IPS-NIHi7 (cell line): ENCODE measurements around the gene CSF2.

ENCODE experiments used
- DNase-seq: peaks from one replicate; pipeline ENCODE4 v3.0.0; 2012; ENCODE audit warnings: mixed read lengths; ENCODE audit errors: extremely low spot score

The CSF2 gene

DNA sequence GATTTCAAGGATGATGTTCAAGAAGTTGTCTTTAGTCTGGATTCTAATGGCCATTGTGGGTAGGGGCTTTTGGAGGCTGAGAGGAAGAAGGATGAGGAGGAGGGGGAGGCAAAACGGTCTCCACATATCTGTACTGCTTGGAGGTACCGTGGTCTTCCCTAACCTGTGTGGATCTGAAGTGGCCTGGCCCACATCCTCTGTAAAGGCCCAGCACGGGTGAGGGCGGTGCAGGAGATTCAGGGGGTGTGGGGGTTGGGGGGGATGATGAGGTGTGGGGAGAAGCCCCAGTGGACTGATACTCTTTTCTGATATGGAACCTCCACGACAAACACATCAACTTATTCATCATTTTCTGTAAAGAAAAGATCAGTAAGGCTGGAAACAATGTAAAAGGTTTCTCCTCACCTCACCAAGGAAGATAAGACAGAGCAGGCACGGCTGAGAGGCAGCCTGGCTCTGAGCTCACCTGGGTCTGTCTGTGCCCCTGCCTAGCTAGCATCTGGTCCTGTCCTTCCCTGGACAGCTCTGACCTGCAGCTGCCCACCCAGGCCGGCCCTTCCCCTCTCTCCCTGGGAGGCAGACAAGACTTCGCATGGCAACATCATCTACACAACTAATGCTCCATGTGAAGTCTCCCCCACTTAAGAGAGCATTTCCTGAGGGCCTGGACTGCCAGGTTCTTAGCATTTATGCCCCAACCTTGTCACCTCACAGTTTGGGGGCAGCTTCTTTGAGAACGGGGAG is 18.7 kb upstream of the CSF2 start:
- DNase-seq, result no peak

DNA sequence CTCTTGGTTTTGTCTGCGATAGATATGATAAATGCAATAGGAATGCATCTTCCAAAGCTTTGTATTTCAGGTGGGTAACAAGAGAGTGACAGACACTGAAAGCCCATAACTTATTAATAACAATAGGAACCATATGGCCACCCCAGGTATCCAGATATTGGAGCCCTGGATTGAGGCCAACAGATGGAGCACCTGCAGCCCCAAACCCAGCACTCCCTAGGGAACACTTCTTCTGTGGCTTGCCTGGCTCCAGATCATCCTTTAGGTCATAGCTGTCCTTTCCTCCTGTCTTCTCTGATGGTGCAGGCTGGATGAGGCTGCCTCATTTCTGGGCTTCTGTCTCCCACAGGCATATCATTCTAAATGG is 18.2 kb upstream of the CSF2 start:
- no peak for DNase-seq

DNA sequence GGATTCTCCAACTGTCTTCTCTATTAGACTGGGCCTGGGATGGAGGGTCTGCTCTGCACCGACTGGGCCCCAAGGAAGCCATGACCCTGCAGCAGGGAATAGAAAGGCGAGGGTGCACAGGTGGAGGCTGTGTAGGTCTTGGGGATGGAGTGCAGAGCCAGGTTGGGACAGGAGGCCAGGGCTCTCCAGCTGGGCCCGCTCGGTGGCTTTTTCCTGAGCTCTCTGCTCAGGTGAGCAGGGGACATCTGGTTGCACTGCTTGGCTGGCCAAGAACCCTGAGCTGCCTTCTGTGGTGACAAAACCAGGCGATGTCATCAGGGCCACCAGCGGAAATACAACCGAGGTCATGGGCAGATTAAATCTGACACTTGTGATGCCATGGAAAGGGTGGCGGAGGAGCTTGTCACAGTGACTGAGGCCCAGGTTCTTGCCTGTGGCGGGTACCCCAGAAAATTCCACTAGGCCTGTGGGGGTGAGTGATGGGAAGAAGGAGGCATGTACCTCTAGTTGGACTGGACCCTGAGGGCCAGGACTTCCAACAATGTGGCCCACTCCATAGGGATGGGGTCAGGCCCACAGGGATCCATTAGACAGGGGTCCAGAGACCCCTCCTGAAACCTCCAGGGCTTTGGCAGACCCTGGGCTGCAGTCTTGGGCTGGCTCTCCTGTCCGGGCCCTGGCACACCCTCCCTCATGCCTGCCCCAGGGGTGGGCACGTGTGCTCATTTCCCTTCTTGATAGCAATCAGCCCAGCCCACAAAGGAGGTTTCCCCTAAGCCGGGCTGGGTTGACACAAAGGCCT is 17.6 kb upstream of the CSF2 start:
- no peak for DNase-seq

DNA sequence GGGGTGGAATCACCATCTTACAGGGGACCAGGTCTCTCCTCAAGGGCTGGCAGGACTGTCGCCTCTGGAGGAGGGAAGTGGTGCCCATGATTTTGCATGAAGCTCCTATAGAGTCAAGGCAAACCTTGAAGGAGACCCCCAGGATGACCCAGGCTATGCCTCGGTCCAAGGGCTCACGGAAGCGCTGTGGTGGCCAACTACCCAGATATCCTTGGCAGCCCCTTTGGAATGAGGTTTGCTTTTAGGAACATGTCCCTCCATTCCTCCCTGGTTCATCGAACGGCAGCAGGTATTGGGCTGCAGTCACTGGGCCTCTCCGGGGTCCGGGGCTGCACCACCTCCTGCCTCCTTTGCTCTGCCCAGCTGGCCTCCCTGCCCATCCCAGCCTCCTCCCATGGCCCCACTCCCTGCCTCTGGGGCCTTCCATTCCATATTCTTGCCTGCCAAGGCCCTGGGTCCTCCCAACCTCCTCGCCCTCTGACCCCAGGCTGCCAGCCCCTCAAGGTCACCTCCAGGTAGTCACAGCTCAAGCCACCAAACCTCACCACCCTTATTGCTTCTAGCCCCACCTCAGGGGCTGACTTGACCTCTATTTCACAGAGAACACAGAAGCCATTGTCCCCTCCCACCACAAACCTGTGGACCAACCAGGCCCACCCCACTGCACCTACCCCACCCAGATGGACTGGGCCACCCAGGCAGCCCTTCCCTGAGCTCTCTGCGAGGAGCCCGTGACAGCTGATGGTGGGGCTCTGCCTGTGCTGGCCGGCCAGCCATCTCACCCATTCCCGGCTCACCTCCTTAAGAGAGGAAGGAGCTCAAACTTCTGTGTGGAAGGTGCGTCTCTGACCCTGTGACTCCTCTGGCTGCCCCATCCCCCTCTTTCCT is 16.7 kb upstream of the CSF2 start:
- no peak for DNase-seq

DNA sequence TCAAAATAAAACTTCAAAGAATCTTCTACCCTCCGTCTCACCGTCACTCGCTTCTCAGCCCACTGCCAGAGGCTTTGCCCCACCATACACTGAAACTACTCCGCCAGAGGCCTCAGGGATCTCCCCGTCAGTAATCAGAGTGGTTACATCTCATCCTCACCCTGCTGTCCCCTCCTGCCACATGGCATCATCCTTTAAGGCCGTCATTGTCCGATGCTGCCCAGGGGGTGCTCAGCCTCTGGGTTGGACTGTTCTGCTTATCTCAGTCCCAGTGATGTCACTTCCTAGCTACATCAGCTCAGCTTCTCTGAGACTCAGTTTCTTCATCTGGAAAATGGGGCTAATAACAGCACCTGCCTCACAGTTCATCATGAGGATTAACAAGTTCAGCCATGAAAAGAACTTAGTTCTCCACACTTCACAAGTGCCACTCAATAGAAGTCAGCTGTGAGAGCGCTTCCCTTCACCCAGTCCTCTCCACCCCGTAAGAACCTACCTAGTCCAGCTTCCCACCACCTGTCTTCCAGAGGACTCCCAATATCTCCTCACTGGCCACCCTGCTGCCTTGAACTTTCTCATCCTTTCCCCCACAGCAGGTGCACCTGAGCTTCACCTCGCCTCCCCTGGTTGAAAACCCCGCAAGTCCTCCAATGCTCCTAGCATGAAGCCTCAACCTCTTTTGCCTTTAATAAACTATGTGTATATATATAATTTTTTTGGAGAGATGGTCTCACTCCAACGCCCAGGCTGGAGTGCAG is 15.9 kb upstream of the CSF2 start:
- no peak for DNase-seq

DNA sequence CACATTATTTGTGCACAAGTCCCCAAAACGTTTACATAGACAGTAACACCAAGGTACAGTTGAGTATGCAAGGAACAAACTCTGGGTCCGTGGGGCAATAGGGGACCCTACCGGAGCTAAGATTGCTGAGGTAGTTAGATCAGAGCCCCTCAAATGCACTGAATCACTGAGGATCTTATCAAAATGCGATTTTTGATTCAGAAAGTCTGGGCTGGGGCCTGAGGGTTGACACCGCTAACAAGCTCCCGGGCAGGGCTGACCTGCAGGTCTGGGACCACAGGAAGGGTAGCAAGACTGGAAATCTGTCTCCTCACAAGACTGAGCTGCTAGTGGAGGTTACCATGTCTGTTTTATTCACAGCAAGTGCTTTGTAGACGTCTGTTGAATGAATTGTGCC is 14.9 kb upstream of the CSF2 start:
- DNase-seq, result no peak

DNA sequence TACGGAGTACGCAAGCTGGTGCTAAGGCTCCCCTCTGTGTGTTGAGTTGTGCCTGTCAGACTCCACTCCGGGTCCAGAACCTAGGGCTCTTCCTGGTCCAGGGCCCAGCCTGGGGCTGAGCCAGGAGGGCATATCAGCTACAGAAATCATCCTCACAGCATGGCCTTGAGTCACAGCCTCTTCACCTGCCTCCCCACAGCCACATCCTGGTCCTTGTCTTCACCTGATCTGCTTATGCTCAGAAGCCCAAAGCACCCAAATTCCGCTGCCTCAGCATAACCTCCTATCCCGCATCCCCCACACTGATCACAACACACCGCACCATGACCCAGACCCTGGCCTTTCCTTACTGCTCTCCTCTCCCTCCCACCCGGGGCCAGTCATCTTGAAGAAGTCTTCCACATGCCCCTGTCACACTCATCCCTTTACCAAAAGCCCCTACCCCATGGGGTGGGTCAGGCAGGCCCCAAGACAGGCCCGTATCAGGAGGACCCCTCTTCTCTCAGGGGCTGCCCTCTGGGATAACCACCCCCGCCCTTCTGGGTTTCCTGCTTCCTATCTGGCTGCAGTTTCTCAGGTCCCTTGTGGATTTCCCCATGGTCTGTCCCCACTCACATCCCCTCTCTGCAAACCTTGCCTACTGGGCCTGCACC is 14.4 kb upstream of the CSF2 start:
- DNase-seq, result no peak

DNA sequence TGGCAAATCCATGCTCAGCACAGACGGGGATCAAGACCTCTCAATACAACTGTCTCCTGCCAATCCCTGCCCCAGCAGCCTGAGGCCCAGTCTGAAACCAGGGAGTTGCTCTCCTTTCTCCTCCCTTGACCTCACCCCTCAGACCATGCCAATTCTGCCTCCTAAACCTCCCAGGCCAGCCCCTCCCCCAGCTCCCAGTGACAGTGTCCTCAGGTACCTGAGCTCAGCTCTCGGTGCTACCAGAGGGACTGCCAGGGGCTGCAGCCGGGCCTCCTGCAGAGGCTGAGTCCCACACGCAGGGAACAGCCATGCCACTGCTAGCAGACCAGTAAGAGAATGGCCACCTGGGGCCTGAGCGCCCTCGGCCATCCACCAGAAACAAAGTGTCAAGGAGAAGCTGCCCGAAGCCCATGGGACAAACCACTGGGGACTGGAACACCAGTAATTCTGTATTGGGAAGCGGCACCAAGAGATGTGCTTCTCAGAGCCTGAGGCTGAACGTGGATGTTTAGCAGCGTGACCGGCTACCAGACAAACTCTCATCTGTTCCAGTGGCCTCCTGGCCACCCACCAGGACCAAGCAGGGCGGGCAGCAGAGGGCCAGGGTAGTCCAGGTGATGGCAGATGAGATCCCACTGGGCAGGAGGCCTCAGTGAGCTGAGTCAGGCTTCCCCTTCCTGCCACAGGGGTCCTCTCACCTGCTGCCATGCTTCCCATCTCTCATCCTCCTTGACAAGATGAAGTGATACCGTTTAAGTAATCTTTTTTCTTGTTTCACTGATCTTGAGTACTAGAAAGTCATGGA is 13.7 kb upstream of the CSF2 start:
- no peak for DNase-seq

DNA sequence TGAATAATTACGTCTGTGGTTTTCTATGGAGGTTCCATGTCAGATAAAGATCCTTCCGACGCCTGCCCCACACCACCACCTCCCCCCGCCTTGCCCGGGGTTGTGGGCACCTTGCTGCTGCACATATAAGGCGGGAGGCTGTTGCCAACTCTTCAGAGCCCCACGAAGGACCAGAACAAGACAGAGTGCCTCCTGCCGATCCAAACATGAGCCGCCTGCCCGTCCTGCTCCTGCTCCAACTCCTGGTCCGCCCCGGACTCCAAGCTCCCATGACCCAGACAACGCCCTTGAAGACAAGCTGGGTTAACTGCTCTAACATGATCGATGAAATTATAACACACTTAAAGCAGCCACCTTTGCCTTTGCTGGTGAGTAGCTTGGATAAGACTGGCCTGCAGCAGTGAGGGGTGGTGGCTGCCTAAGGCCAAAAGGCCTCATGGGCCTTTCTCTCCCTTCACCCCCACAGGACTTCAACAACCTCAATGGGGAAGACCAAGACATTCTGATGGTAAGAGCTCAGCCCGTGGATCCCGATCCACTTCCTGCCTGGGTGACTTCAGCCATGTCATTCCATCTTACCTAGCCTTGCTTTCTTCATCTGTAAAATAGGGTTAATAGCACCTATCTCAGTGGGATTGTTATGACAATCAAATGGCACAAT is 13.0 kb upstream of the CSF2 start, which contains the start of gene IL3:
Gene IL3 (plus strand): TSS at position 155 of the 661 bp plus-strand sequence. CDS start 52 bp downstream, at position 207.
- DNase-seq, result no peak

DNA sequence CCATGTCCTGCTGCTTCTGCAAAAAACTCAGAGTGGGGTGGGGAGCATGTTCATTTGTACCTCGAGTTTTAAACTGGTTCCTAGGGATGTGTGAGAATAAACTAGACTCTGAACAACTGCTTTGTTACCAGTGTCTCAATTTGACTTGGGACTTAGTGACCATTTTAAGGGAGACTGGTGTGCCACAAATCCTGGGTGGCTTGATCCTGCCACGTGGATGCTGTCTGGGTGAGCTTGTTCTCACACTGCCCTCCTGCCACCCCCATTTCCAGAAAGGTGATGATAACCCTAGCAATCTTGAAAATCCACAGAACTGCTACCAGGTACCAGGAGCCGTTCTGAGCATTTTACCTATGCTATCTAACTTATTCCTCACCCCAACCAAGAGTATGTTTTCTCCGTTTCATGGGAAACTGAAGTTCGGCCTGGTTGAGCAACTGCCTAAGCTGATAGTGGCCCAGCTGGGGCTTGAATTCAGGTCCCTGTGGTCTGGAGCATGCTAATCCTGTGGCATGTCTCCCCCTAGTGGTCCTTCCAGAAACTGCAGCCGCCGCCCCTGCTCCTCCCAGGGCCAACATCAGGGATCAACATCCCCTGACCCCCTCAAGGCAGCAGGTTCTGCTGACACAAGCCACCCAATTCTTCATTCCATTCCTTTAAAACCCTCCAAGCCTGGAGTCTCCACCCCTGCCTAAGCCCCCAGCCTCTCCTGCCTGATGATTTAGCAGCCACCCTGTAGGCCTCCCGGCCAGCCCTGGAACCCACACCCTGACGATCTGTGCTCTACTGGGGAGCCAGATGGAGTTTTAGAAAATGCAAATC is 10.3 kb upstream of the CSF2 start:
- peak; percentile 90 for DNase-seq

DNA sequence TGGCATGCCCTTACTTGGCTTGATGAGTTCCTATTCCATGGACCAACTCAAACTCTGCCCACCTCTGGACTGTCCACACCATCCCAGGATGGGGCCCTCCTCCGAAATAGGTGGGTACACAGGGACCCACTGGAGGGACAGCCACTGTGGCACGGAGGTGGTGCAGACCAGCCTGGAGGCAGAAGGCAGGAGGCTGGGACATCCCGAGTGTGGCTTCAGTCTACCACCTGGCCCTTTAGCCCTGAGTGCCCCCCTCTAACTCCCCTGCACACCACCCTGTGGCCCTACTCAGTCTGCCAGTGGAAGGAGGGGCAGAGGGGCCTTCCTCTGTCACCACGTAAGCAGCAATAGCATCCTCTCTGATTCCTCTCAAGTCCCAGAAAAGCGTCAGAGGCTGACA is 9.4 kb upstream of the CSF2 start:
- DNase-seq, result no peak

DNA sequence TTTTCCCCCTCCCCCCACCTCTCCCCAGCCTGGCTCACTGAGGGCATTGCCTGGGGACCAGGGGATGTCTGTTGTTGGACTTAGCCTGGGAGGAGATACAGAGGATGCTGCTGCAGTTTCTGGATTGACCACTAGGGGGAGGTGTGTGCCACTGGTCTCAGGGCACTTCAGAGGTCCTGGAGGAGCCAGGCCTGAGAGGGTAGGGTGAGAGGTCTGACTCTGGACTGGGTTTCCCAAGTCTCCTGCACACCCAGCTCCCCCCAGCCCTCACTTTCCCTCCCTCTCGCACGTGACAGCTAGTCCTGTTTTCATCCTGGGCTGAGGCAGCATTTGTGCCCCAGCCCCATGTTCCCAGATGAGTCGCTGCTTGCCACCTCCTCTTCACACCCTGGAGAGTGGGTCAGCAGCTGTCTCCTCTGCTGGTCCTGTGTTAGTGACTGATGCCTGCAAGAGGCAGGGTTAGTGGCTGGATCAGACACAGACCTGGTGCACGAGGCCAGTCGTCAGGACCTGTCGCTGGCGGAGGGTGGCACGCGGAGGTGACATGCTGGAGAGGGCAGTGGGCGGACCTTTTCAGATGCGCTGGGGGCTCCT is 8.8 kb upstream of the CSF2 start:
- peak; percentile 90 for DNase-seq

DNA sequence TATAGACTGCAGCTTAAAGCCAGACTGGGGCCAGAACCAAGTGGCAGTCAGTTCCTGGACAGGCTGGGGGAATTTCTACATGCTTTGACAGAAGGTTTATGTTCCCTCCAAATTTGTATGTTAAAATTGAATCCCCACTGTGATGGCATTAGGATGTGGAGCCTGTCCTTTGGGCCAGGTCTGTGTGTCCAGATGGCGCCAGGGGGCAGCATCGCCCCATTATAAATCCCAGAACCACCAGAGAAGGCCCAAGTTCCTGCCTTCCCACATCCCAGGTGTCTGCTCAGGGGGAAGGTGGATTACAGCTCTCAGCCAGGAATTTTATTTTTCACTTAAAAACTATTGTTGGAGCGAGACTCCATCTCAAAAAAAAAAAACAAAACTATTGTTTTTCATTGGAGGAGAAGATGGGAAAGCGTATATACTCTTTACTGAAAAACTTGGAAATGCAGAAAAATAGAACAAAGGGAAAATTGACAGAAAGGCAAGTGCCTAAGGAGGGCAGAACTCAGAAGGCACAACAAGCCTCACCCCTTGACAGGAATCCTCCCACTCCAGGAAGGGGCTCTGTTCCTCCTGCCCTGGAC is 8.1 kb upstream of the CSF2 start:
- peak; percentile 93 for DNase-seq

DNA sequence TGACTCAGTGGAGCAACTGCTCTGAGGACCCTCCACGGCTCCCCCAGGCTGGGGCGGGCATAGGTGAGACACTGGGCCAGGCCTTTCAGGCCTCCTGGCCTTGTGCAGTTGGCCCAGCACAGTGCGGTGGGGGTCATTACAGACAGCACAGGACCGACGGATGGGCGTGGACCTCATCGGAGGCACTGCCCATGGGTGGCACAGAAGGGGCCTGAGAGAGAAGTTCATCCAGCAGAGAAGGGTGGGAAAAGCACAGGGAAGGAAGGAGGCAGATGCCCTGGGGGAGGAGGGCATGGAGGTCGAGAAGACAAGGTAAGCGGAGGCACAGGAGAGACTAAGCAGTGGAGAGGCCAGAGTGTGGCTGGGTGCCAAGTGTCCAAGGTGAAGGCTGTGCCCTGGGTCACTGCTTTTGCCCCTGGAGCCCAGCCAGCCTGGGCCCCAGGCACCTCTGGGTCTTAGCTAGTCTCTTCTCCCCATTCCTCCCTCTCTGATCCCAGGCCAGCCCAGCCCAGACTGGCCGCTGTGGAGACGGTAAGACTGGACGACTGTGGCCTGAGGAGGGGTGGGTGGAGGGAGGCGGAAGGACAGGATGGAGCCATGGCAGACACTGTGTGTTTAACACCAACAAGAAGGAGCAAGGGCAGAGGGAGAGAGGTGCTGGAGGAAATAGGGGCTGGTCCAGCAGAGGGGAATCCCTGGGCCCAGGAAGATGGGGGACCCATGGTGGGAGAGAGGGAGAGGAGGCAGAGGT is 7.5 kb upstream of the CSF2 start:
- DNase-seq, result no peak

DNA sequence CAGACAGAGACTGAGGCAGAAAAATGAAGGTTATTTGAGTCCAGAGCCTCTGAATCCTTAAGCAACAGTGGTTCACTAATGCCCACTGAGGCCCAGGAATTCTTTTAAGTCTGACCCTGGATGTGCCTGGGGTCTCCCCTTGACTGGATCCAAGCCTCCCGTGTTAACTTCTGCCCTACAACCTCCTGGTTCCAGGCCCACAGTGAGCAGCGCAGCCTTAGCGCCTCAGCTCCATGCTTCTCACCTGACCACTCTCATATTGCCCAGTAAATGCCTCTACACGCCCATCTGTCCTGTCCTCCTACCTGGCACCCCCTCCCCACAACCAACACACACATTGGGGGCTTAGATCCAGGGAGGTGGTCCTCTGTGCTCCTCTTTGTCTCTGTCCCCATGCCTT is 6.7 kb upstream of the CSF2 start:
- no peak for DNase-seq

DNA sequence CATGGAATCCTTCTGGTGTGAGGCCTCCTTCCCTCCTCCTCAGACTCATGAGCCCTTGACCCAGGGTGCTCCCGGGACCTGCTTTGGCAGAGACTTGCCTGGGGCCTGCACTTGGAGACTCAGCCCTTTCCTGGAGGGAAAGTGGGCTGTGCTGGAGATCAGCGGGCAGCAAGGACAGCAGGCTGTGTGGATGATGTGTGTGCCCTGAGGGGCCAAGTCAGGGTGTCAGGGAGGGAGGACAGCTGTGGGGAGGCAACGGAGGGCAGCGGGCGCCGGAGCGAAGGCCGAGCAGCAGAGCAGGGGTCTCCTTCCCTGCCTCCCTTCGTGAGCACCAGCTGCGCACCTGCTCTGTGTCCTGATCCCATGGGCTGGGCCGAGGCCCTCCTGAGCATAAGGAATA is 6.1 kb upstream of the CSF2 start:
- no peak for DNase-seq
